Stimulated activated naive CD4-positive, alpha-beta T cell (primary cell): ENCODE measurements around the gene NPSR1.
"Not testable (repeated sequence)": the region's sequence is repeated elsewhere in the genome, so short reads cannot be mapped to it uniquely, and the experiment has no call there.

Experiments
- DNase-seq, 6 experiments: peaks; one replicate each; lab custom pipeline; 2025; lab: John Stamatoyannopoulos, UW

Gene NPSR1

DNA sequence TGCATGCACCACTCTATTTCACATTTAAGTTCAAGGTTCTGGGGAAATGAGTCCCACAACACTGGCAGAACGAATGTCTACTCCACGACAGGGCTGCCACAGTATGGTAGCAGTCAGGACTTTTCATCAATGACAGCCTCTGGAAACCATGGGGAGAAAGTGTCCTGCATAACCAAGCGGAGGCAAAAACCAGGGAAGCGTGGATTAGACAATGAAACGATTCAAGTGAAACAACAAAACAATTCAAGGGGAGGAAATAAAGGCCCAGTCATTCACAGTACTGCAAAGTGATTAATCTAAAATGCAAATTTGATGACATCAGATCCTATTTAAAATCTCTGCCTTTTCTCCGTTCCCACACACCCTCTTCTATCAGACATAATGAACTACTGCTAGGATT lies 211.0 kb downstream of the NPSR1 start:
- DNase-seq = no peak

DNA sequence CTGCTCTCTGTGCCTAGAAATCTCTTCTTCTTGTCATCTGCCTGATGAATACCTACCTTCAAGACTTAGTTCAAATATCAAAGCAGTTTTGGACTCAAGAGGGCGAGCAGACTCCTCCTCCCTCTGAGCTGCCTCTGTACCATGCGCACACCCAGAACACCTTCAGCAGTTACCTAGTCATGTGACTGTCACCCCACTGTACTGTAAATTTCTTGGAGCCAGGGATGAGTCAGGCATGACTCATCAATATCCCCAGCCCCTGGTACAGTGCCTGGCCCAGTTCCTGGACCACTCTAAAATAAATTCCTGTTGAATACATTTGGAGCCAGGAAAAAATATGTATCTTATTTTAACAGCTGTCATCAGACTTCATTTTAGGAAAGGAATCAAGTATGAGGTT lies 212.0 kb downstream of the NPSR1 start:
- not testable (repeated sequence) for DNase-seq

DNA sequence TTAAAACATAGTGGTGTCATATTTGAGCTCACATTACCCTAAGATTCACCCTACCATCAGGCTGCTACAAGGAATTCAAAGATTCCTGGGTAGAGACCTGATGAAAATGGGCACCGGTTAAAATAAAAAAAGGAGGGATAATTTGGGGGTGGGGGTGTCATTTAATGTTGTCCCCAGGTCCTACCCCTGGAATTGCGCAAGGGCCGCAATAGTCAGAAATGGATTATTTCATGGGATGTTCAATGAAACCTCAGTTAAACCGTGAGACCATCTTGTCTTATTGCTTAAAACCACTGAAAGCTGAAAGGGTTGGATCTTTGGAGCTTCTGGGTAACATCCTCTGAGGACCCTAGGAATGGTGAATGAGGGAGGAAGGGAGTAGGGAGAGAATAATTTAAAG lies 216.3 kb downstream of the NPSR1 start:
- not testable (repeated sequence) for DNase-seq

DNA sequence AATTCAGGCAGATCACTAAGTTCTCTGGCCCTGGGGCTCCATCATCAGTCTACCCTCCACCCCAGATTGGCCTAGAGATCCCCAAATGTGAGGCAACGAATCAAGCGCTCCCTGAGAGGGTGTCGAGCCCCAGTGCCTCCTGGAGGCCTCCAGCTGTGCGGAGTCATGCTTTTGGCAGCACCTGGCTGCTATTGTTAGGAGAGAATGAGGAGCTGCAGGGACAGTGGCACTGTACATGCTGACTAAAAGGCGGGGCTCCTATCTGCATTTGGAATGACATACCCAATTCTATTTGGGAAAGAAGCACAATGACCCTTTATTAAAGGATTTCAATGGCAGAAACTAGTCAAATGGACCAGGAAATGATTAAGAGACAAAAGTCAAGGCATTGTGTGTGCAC lies 217.5 kb downstream of the NPSR1 start:
- DNase-seq = no peak

DNA sequence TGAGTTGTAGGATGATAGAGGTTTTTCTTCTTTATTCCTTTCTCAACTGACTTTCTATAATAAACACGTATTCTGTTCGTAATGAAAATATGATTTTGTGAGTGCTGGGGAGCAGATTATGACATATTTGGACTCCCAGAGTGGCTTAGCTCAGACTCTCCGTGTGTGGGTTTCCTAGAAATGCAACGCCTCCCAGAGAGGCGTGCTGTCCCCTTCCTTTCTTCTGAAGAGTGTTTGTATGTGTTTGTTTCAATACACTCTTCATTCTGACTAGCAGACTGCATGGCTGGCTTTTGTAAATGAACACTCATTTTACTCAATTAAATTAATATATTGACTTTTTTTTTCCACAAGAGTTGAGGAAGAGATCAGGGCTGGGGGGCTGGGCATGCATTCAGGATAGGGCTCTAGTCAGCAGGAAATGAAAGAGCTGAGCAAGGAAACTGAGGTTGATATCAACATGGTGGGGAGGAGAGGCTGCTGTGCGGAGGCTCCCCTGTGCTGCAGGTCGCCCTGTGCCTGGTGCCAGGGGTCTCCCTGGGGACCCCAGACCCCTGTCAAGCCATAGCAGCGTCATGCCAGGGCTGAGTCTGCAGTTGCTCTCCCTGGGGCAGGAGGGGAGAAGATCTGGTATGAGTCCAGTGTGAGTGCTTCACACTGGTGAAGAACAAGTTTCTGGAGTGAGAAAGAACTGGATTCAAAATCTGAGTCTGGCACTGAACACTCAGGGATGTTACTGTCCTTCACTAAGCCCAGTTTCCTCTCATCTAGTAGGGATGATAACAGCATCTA lies 221.1 kb downstream of the NPSR1 start:
- not testable (repeated sequence) for DNase-seq

DNA sequence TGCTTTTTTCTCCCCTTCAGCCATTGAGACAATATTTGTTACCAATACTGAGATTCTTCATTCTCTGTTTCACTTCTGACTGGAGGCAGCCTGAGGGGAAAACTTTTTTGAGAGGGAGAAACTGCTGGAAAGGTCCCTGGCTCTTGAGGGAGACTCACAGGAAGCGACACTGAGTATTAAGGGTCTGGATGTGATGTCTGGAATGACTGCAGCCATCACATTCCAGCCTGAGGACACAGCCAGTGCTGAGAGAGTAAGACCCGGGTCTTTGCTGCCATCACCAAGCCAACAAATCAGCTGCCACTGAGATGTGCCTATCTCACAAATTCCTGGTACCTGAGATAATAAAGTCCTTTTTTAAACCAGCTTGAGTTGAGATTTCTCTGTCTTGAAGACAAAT lies 221.9 kb downstream of the NPSR1 start:
- DNase-seq = no peak

DNA sequence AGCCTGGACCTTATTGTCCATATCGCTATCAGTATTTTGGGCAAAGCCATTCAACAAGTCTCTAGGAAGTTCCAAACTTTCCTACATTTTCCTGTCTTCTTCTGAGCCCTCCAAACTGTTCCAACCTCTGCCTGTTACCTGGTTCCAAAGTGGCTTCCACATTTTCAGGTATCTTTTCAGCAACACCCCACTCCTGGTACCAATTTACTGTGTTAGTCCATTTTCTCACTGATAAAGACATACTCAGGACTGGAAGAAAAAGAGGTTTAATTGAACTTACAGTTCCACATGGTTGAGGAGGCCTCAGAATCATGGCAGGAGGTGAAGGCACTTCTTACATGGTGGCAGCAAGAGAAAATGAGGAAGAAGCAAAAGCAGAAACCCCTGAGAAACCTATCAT lies 225.8 kb downstream of the NPSR1 start:
- not testable (repeated sequence) for DNase-seq

DNA sequence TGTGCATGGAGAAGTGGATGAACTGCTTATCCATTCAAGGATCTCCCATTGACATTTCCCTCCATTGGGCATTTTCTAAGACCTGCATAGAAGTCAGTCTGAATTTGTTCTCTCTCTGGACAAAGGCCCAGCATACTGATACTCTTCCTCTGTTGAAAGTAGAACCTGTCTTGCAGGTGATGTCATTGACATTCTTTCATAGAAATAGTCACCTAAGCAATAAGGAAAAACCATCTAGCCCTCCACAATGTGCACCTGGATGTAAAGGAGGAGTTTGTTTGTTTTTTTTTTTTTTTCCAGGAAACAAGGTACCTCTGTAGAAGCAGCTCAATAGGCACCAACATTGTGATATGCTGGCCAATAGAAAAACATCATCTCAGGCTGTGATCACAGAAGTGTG lies 228.8 kb downstream of the NPSR1 start:
- DNase-seq = no peak

DNA sequence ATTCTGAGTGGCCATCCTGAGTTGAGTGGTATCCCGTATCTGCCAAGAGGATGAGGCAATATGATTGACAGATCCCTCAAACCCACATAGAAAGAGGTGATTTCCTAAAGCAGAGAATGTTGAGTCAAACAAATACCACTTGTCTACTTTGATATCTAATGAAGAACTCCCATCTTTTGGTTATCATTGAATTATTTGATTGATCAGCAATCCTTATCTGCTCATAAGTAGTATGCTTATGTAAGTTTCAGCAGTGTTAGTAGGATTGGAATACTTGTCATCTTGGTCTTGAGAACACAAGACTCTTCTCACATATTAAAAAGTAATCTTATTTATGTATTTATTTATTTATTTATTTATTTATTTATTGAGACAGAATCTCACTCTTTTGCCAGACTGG lies 231.9 kb downstream of the NPSR1 start:
- DNase-seq = no peak

DNA sequence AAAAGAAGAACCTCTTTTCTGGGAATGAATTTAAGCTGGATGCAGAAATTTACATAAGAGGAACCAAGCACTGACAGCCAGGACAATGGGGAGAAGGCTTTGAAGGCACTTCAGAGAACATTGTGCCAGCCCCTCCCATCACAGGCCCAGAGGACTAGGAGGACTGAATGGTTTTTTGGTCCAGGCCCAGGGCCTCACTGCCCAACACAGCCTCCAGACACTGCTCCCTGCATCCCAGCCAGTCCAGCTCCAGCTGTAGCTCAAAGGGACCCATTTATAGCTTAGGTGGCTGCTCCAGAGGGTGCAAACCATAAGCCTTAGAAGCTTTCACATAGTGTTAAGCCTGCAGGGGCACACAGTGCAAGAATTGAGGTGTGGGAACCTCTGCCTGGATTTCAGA lies 237.2 kb downstream of the NPSR1 start:
- no peak for DNase-seq
